ENCODE data around the gene CCDC92.
"Not testable (repeated sequence)": the region's sequence is repeated elsewhere in the genome, so short reads cannot be mapped to it uniquely, and the experiment has no call there.

Gene CCDC92

GRCh38 chr12:123936956-123937706, 35.5 kb downstream of the CCDC92 start:
- no peak for DNase-seq (ENCODE audit: low spot score)

- DNase-seq (ENCODE audit: low spot score), result no peak
Observed at GRCh38 chr12:123936471-123936870, 36.2 kb downstream of the CCDC92 start.

- no peak for DNase-seq (ENCODE audit: low spot score)
Observed at GRCh38 chr12:123935956-123936355, 36.7 kb downstream of the CCDC92 start.

GRCh38 chr12:123934829-123935228, 37.8 kb downstream of the CCDC92 start:
- peak; percentile 63 for DNase-seq (ENCODE audit: low spot score)

- no peak for DNase-seq (ENCODE audit: low spot score)
Observed at GRCh38 chr12:123934016-123934620, 38.5 kb downstream of the CCDC92 start.

- DNase-seq (ENCODE audit: low spot score), result no peak
Observed at GRCh38 chr12:123933214-123933613, 39.4 kb downstream of the CCDC92 start.

- DNase-seq (ENCODE audit: low spot score), result no peak
Observed at GRCh38 chr12:123931686-123932321, 40.8 kb downstream of the CCDC92 start.

- DNase-seq (ENCODE audit: low spot score), result no peak
Observed at GRCh38 chr12:123929946-123930583, 42.6 kb downstream of the CCDC92 start.

GRCh38 chr12:123928897-123929296, 43.7 kb downstream of the CCDC92 start:
- no peak for DNase-seq (ENCODE audit: low spot score)

GRCh38 chr12:123928274-123928865, 44.3 kb downstream of the CCDC92 start:
- no peak for DNase-seq (ENCODE audit: low spot score)

GRCh38 chr12:123924539-123924938, 48.1 kb downstream of the CCDC92 start:
- no peak for DNase-seq (ENCODE audit: low spot score)

- DNase-seq (ENCODE audit: low spot score), result no peak
Observed at GRCh38 chr12:123923927-123924326, 48.7 kb downstream of the CCDC92 start.

GRCh38 chr12:123923038-123923437, 49.6 kb downstream of the CCDC92 start:
- DNase-seq (ENCODE audit: low spot score), result no peak

- no peak for DNase-seq (ENCODE audit: low spot score)
Observed at GRCh38 chr12:123919980-123920360, 52.7 kb downstream of the CCDC92 start.

GRCh38 chr12:123917337-123917850, 55.2 kb downstream of the CCDC92 start:
- DNase-seq (ENCODE audit: low spot score), result no peak

- no peak for DNase-seq (ENCODE audit: low spot score)
Observed at GRCh38 chr12:123916729-123917128, 55.9 kb downstream of the CCDC92 start.

GRCh38 chr12:123914726-123915333, 57.8 kb downstream of the CCDC92 start:
- DNase-seq (ENCODE audit: low spot score), result no peak

- no peak for DNase-seq (ENCODE audit: low spot score)
Observed at GRCh38 chr12:123912415-123913380, 59.9 kb downstream of the CCDC92 start.

- not testable (repeated sequence) for DNase-seq (ENCODE audit: low spot score)
Observed at GRCh38 chr12:123911672-123912409, 60.8 kb downstream of the CCDC92 start.

- no peak for DNase-seq (ENCODE audit: low spot score)
Observed at GRCh38 chr12:123910761-123911193, 61.9 kb downstream of the CCDC92 start.
